Endodermal cell (in vitro differentiated cells): Measurements from ENCODE around the gene SMAP2. TPM values are rescaled to one million over a fixed set of nuclear protein-coding genes. Genes with fewer than 3 reads are reported as not detected.

Source experiments
- DNase-seq: peaks from one replicate; pipeline ENCODE4 v3.0.0-alpha.2; 2017
- H3K27ac ChIP-seq: 2 replicates; pipeline ENCODE4 v1.5.1; 2013; ENCODE audit warnings: mild to moderate bottlenecking, low read depth, low read length, moderate library complexity
- H3K27me3 ChIP-seq: 2 replicates; pipeline ENCODE4 v1.6.1; 2013; ENCODE audit warnings: mild to moderate bottlenecking, low read length, moderate library complexity; ENCODE audit not compliant: insufficient read depth, control insufficient read depth, poor library complexity, severe bottlenecking
- H3K36me3 ChIP-seq: 2 replicates; pipeline ENCODE4 v1.7.0; 2013; ENCODE audit warnings: mild to moderate bottlenecking, low read length, moderate library complexity; ENCODE audit not compliant: control insufficient read depth, insufficient read depth
- H3K4me1 ChIP-seq: one replicate; pipeline ENCODE4 v1.7.0; 2013; ENCODE audit warnings: low read length; ENCODE audit not compliant: control insufficient read depth, insufficient read depth
- H3K4me3 ChIP-seq: 2 replicates; pipeline ENCODE4 v1.5.1; 2013; ENCODE audit warnings: mild to moderate bottlenecking, low read length, moderate library complexity
- H3K9ac ChIP-seq: 2 replicates; pipeline ENCODE4 v1.6.1; 2013; ENCODE audit warnings: mild to moderate bottlenecking, low read length, moderate library complexity; ENCODE audit not compliant: poor library complexity, severe bottlenecking; ENCODE audit errors: extremely low read depth
- H3K9me3 ChIP-seq: 2 replicates; pipeline ENCODE4 v1.6.1; 2013; ENCODE audit warnings: mild to moderate bottlenecking, low read length, moderate library complexity; ENCODE audit not compliant: control insufficient read depth
- H3K27ac Mint-ChIP-seq: 2 replicates; pipeline ENCODE4 v1.8.0; 2020; ENCODE audit warnings: mixed read lengths
- H3K27me3 Mint-ChIP-seq: 2 replicates; pipeline ENCODE4 v1.8.0; 2021; ENCODE audit warnings: mild to moderate bottlenecking, mixed read lengths; ENCODE audit not compliant: insufficient read depth
- H3K36me3 Mint-ChIP-seq: 2 replicates; pipeline ENCODE4 v1.8.0; 2020; ENCODE audit warnings: low read depth, mixed read lengths
- H3K4me1 Mint-ChIP-seq: 2 replicates; pipeline ENCODE4 v1.8.0; 2020; ENCODE audit warnings: mixed read lengths
- H3K4me3 Mint-ChIP-seq: 2 replicates; pipeline ENCODE4 v1.8.0; 2020; ENCODE audit warnings: mild to moderate bottlenecking, moderate library complexity, mixed read lengths
- H3K9me3 Mint-ChIP-seq: 2 replicates; pipeline ENCODE4 v1.8.0; 2020; ENCODE audit warnings: mild to moderate bottlenecking, mixed read lengths
- WGBS, 2 experiments: methylation state at CpG; one replicate each; pipeline versions ENCODE4 v1.1.5 to v1.1.7; 2013; ENCODE audit warnings: missing lambda C conversion rate in 2 of 2, mixed read lengths in 1 of 2; ENCODE audit not compliant: insufficient coverage in 1 of 2, insufficient read length in 1 of 2; 5-methylcytosine and 5-hydroxymethylcytosine counted together
- total RNA-seq, 2 donors: library from RNA; stranded (reverse); fragmentation: NEBNext Ultra II Directional in 1 of 2; extraction: Animal tissue kit (Norgen Biotek cat#: 25700) in 1 of 2; gene quantifications; 2 replicates in 1 of 2; 3 replicates in 1 of 2; pipeline ENCODE4 v1.2.1, GENCODE V29; 2021
- TF ChIP-seq, protein P1 (sequence below): fragments of 200-600 bp; sonication (generic); conservative IDR thresholded peaks from 2 replicates; pipeline ENCODE4 v1.5.0; 2021; ENCODE audit warnings: antibody characterized with exemption, mild to moderate bottlenecking

SMAP2 gene
- total RNA-seq, 2 donors from 2014 or later = 21.9 to 22.3 TPM

DNA sequence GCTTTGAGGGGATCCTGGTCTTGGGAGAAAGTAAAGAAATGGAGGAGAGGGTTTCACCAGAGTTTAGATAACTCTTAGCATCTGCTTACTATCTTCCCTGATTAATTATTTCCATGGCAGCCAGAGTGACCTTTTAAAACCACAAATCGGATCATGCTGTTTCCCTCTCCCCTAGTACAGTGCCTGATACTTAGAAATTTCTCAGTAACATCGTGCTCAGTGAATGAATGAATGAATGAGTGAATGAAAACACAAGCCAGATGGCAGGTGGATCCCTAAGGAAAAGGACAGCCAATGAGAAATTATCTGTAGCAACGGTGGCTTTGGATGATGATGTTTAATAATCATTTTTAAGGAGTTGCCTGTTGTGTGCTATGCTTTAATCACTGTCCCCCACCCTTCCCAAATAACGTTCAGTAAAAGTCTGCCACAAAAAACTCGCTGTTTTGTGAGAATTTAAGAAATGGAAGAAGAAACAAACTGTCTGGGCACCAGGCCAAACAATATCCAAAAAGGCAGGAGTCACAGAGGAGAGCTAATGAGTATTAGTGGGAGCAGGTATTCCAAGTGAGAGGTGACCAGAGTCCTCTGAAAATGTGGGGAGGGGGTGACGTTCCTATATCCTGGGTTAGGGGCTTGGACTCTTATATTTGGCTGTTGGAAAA is 737 bp upstream of the SMAP2 start:
- no peaks in the 10 kb centered on the region for H3K9me3 Mint-ChIP-seq
- H3K27ac ChIP-seq = no peak overlapping the region
- no peaks in the 10 kb centered on the region for H3K36me3 ChIP-seq
- H3K4me1 Mint-ChIP-seq = peaks cover 14% of the 10 kb centered on the region
- peak overlapping the region; percentile 79 for H3K27ac Mint-ChIP-seq
- peaks cover 1% of the 10 kb centered on the region for H3K27me3 Mint-ChIP-seq
- WGBS, 2 experiments = 42 to 79% methylated on average over 2 to 6 of the region's 6 CpGs
- H3K36me3 Mint-ChIP-seq = no peaks in the 10 kb centered on the region
- H3K4me3 ChIP-seq = no peak overlapping the region
- DNase-seq = no peak
- peak overlapping the region; percentile 93 for H3K4me3 Mint-ChIP-seq
- TF ChIP-seq, protein P1, sequence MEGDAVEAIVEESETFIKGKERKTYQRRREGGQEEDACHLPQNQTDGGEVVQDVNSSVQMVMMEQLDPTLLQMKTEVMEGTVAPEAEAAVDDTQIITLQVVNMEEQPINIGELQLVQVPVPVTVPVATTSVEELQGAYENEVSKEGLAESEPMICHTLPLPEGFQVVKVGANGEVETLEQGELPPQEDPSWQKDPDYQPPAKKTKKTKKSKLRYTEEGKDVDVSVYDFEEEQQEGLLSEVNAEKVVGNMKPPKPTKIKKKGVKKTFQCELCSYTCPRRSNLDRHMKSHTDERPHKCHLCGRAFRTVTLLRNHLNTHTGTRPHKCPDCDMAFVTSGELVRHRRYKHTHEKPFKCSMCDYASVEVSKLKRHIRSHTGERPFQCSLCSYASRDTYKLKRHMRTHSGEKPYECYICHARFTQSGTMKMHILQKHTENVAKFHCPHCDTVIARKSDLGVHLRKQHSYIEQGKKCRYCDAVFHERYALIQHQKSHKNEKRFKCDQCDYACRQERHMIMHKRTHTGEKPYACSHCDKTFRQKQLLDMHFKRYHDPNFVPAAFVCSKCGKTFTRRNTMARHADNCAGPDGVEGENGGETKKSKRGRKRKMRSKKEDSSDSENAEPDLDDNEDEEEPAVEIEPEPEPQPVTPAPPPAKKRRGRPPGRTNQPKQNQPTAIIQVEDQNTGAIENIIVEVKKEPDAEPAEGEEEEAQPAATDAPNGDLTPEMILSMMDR = no peak
- H3K4me1 ChIP-seq = peaks cover 6% of the 10 kb centered on the region
- H3K9ac ChIP-seq = no peak overlapping the region
- H3K9me3 ChIP-seq = no peaks in the 10 kb centered on the region
- no peaks in the 10 kb centered on the region for H3K27me3 ChIP-seq

DNA sequence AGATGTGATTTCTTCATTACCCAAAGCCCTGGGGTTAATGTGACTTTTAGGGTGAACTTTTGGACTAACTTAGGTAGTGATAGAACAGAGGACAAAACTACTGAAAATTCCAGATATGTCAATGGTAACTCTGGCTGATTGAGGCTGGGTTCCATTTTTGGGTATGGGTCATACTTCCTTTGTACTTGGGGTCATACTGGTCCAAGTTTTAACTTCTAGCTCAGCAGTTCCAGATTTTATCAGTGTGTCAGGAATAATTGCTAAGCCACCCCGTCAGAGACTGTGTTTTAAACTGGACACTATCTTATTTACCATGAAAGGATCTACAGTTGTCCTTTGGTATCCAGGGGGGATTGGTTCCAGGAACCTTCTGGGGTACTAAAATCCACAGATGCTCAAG is 4.0 kb downstream of the SMAP2 start:
- Histone ChIP-seq H3K4me3 (no peak overlapping the region), H3K9ac (no peak overlapping the region), H3K27me3 (no peaks in the 10 kb centered on the region), H3K4me1 (peaks cover 6% of the 10 kb centered on the region), H3K27ac (no peak overlapping the region), H3K9me3 (no peaks in the 10 kb centered on the region), H3K36me3 (peaks cover 9% of the 10 kb centered on the region)
- no peaks in the 10 kb centered on the region for H3K9me3 Mint-ChIP-seq
- WGBS, 2 experiments = 89 to 100% methylated on average over 1 of the region's 1 CpG
- H3K27me3 Mint-ChIP-seq = peaks cover 1% of the 10 kb centered on the region
- peaks cover 21% of the 10 kb centered on the region for H3K4me1 Mint-ChIP-seq
- TF ChIP-seq, protein P1 = no peak
- H3K36me3 Mint-ChIP-seq = peaks cover 8% of the 10 kb centered on the region
- DNase-seq = no peak
- H3K4me3 Mint-ChIP-seq = no peak overlapping the region
- H3K27ac Mint-ChIP-seq = no peak overlapping the region

DNA sequence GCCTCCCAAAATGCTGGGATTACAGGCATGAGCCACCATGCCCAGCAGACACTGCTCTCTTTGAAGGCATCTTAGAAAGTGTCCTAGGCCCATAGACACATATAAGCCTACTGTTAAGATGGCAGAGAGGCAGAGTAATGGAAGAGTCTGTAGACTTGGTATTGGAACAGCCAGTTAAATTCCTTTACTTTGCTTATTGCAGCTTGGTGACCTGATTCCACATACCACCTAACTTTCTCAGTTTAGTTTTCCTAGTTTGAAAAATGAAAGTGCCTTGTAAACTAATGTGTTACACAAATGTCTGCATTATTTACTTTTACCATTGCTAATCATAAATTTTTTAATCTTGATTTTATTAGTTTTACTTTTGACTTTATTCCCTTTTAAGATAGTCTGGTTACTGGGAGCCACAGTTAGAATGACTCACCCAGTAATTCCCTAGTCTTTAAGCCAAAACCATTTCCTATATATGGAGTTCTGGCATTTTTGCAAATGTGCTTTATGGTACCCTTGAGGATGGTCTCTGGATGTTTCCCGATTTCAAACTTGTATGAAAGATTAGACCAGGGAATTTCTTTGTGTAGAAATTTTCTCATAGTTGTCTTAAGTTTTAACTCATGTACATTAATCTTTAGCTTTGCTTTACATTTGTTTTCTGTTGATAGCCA is 6.4 kb downstream of the SMAP2 start:
- Histone ChIP-seq H3K4me3 (no peak overlapping the region), H3K36me3 (peaks cover 9% of the 10 kb centered on the region), H3K4me1 (peaks cover 8% of the 10 kb centered on the region), H3K27me3 (no peaks in the 10 kb centered on the region), H3K9me3 (no peaks in the 10 kb centered on the region), H3K27ac (no peak overlapping the region), H3K9ac (no peak overlapping the region)
- H3K36me3 Mint-ChIP-seq = peaks cover 8% of the 10 kb centered on the region
- H3K4me3 Mint-ChIP-seq = no peak overlapping the region
- TF ChIP-seq, protein P1 = no peak
- DNase-seq = no peak
- peaks cover 36% of the 10 kb centered on the region for H3K4me1 Mint-ChIP-seq
- H3K27me3 Mint-ChIP-seq = peaks cover 1% of the 10 kb centered on the region
- H3K27ac Mint-ChIP-seq = no peak overlapping the region
- H3K9me3 Mint-ChIP-seq = no peaks in the 10 kb centered on the region
- 83% methylated on average over 1 of the region's 1 CpG; no CpG with 5 or more reads in 1 of the 2 experiments for WGBS, 2 experiments
